HG02571 (cell line): ENCODE measurements around the gene CEP89.
"Not testable (repeated sequence)": the region's sequence is repeated elsewhere in the genome, so short reads cannot be mapped to it uniquely, and the experiment has no call there.

ENCODE experiments used
- ATAC-seq: cut with Tn5 transposase; IDR thresholded peaks from one replicate; pipeline ENCODE4 v1.9.1; 2021; ENCODE audit warnings: mild to moderate bottlenecking, moderate library complexity; ENCODE audit not compliant: unreplicated experiment

CEP89 gene

DNA sequence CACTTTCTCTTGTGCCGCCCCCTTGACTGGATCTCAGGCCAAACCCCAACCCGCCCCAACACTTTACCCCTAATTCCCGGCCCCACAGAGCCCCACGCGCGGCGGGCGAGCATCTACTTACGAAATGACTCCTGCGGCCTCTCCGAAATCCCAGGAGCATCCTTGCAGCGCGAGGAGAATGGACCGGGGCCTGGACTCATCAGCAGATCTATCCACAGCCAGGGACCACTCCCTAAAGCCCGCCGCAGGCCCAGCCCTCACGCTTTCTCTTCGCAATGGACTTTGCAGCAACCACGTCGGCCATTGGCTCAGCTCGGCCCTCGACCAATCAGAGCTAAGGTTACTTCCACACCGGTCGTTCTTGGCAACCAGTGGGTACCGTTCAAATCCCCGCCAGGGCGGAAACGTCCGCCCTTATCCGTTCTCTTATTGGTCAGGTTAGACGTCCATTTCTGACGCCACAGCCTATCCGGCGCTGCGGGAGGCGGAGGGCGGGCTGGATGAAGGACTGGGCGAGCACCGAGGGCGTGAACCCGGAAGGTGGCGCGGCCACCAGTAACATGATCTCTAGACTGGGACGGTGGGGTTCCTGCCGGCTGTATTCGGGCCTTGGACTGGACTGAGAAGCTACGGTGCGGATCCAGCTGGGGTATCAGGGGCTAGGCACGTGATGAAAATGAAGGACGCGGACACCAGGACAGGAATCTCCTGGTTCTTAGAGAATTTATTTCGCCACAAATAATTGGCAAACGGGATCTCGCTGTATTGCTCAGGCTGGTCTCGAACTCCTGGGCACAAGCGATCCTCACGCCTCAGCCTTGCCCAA, at the start of gene CEP89, which contains the start of gene FAAP24:
CEP89 (minus strand) TSS at position 244 of the 826 bp plus-strand sequence; CDS start at position 160, 84 bp downstream.
FAAP24 (plus strand) TSS at position 528 of the 826 bp plus-strand sequence. CDS start 955 bp downstream, outside the sequence.
- ATAC-seq = peak; percentile 98

DNA sequence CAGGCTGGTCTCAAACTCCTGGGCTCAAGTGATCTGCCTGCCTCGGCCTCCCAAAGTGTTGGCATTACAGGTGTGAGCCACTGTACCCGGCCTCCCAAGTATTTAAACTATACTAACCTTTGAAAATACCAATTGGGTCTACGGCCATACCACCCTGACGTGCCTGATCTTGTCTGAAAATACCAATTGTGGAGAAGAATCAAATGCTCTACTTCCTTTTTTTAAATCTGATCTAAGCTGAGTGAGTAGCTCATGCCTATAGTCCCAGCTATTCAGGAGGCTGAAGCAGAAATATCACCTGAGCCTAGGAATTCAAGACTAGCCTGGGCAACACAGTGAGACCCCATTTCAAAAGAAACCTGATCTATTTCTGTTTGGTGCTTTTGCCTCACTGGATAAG, 39.1 kb upstream of the CEP89 start:
- ATAC-seq = not testable (repeated sequence)

DNA sequence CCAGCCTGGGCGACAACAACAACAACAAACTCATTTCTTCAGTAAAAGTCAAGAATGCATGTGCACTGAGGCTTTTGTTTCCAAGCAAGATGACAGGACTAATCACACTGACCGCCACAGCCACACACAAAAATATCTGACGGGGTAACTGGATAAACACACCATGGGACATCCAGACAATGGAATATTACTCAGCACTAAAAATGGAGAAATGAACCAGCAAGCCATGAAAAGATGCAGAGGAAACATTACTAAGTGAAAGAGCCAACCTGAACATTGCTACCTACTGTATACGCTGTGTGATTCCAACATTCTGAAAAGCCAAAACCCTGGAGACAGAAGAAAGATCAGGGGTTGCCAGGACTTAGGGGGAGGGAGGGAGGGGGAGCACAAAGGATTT, 37.0 kb upstream of the CEP89 start:
- no peak for ATAC-seq

DNA sequence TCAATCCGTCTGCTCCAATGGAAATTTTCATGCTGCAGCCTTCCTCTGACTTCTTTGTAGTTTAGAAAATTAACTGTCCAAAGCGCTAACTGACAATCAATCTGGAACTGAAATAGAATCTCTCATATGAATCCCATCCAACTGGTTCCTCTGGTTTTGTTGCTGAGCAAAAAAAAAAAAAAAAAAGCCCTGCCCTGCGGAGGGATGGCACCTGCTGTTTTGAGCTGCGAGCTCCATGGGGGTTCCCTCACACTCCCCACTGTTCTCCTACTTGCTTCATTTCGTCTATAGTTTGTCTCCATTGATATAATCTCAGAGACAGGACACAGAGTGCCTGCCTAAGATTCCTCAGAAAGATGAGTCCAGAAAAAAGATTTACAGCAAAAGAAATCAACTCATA, 33.7 kb upstream of the CEP89 start:
- no peak for ATAC-seq

DNA sequence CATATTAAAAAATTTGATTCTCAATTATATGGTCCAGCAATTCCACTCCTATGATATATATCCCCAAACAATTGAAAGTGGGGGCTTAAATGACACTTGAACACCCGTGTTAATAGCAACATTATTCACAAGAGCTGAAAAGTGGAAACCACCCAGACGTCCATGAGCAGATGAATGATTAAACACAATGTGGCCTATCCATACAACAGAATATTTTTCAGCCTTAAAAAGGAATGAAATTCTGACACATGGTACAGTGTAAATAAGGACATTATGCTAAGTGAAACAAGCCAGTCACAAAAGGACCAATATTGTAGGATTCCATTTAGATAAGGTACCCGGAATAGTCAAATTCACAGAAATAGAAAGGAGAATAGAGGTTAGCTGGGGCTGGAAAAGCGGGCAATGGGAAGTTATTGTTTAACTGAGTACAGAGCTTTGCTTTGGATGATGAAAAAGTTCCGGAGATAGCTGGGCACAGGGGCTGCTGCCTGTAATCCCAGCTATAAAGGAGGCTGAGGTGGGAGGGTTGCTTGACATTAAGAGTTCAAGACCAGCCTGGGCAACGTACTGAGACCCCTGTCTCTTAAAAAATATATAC, 31.8 kb upstream of the CEP89 start:
- ATAC-seq = not testable (repeated sequence)

DNA sequence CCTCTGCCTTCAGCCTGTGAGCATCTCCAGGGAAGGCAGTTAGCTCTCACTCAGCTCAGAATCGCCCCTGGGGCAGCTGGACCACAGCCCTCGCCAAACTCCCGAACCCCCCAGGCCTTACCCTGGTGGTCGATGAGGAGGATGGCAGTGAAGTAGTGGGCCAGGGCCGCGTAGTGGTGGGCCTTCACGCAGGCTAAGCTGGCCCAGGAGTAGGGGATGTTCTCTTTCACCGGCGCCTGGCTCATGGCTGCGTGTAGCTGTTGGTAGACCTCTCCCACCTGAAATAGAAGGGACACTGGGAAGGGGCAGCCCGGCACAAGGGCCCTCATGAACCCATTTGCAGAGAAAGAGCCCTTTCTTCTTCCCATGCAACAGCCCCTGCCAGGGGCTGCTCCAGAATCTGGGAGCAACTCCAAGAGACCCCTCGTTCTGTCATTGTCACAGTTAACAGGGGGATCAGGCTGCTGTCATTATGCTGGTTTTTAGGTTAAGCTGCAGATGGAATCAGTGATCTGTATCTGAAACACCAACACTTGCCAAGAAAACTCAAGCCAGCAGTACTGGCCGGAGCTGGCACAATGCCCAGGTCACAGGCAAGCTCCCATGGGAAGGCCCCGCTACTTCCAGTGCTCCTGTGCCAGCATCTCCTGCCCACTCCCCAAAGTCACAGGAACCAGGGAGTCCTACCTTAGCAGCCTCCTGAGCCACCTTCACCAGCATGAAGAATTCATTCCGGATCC, 30.5 kb upstream of the CEP89 start:
- not testable (repeated sequence) for ATAC-seq

DNA sequence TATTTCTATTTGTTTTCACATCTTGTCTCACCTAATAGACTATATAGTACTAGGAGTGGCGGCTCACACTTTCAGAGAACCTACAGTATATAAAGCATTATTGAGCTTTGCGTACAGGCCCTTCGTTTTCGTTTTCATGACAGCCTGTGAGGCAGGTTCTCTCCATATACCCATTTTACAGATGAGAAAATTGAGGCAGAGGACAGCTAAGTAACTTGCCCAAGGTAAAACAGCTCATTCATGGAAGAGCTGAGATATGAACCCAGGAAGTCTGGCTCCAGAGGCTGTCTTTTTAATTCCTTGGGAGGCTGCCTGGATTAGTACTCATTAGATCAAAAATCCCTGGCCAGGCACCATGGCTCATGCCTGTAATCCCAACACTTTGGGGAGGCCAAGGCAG, 29.2 kb upstream of the CEP89 start:
- ATAC-seq = no peak

DNA sequence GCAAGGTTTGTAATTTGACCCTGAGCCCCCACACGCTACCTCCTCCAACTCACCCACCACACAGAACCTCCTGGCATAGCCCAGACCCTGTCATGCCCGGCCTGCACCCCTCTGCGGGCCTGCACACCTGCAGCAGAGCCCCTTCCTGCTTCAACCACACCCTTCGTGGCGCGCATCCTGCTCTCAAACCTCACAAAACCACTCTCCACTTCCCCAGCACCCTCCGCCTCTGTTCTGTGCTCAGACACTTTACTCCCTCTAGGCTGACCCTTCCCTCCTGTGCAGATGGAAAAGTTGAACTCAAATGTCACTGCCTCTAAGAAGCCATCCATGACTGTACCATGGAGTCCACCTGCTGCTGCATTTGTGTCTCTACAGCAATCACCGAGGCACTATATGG, 28.8 kb upstream of the CEP89 start:
- no peak for ATAC-seq

DNA sequence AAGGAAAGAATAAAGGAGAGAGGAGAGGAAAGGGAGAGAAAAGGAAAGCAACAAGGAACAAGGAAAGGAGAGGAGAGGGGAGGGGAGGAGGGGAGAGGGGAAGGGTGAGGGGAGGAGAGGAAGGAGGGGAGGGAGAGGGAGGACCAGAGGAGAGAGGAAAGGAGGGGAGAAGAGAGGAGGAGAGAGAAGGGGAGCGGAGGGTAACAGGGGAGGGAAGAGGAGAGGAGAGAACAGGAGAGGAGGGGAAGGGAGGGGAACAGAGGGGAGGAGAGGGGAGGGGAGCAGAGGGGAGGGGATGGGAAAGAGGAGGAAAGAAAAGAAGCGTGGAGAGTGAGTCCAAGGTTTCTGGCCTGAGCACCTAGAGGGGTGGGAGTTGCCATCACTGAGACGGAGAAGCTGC, 27.0 kb upstream of the CEP89 start:
- ATAC-seq = no peak

DNA sequence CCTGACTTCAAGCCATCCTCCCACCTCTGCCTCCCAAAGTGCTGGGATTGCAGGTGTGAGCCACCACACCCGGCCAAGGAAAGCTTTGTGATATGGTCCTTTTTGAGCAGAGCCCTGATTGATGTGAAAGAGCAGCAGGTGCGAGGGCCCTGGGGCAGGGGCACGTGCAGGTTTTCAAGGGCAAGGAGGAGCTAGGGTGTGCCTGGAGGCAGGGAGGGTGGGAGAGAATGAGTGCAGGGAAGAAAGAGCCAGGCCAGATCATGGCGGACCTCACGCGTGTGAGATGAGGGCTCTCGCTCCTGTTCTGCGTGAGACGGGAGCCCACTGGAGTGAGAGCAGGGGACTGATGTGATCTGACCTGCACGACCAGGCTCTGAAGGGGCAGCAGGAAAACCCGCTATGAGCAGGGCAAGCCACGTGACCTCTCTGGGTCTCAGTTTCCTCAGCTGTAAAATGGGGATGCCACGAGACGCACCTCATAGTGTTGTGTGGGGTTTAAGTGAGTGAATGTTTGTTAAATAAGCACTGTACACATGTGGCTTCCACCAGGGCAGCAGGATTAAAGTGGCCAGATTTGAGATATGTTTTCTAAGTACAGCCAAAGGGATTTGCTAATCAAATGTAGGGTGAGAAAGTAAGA, 26.1 kb upstream of the CEP89 start:
- ATAC-seq = no peak

DNA sequence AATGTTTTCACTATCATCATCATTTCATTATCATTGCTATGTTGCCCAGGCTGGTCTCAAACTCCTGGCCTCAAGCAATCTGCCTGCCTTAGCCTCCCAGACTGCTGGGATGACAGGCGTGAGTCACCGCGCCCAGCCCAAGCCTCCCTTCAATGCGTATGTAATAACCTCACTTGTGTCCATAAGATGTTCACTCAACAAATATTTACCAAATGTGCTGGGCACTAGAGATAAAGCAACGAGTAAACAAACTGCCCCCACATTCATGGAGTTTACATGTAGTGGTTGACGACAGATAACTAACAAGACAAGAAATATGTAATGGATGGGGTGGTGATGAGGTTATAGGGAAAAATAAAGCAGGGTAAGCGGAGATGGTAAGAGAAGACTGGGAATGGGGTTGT, 25.3 kb upstream of the CEP89 start:
- not testable (repeated sequence) for ATAC-seq

DNA sequence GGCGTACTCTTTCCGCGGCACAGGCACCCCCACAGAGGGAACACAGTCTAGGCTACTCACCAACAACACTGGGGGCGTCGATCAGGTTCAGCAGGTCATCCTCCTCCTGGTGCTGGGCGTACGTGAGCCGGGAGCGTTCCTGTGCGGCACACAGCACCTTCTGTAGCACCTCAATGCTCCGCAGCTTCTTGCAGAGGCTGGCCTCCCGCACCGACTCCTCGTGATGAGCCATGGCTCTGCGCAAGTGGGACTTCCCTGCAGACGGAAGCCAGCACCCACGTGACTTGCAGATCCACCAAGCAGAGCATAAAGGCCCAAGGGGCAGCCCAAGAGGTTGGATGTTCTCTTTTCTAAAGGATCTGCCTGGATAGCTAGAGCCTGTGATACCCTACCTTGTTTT, 24.2 kb upstream of the CEP89 start:
- ATAC-seq = not testable (repeated sequence)

DNA sequence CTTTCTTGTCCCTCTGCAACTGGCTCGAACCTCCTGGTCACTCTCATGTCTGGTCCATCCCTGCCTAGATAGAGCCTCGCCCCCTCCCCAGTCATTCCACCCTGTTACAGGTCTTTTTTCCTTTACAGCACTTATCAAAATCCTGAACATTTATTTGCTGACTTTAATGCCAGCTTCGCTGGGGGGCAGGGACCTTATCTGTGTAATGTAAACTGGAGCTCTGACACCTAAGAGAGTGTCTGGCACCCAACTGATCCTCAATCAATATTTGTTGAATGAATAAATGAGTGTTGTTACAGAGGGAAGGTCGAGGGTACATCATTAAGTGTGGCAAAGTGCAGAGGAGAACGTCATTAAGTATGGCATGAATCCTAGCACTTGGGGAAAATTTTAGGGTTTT, 17.0 kb upstream of the CEP89 start:
- ATAC-seq = no peak

DNA sequence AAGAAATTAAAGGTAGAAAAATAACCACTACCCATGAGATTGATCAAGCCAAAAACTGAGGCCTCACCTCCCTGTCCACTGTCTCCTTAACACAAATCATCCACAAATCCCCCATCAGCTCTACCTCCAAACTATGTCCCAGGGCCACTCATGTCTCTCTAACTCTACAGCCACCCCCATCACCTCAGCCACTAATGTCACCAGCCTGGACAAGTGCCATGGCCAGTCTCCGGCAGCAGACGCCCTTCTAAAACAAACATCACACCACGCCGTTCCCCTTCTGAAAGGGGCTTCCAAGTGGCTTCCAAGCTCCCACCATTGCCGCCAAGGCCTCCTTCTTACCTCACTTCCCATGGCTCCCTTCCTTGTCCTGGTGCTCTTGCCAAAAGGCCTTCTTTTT, 16.5 kb upstream of the CEP89 start:
- ATAC-seq = not testable (repeated sequence)

DNA sequence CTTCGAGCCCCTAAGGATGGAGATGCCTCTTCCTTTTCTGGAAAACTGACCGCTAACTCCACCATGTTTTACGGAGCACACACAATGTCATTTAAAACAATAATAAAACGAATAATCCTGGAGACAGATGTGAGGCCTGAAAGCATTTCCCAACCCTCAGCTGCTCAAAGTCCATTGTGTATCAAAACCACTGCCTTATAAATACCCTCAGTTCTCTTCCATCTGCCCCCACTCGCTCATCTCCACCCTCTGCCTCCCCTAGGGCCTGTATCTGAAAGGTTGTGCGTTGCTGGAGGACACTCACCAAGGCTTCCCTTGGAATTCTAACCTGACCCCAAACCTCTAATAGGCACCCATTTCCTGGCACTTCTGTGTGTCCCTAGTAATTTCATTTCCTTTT, 10.7 kb upstream of the CEP89 start:
- not testable (repeated sequence) for ATAC-seq

DNA sequence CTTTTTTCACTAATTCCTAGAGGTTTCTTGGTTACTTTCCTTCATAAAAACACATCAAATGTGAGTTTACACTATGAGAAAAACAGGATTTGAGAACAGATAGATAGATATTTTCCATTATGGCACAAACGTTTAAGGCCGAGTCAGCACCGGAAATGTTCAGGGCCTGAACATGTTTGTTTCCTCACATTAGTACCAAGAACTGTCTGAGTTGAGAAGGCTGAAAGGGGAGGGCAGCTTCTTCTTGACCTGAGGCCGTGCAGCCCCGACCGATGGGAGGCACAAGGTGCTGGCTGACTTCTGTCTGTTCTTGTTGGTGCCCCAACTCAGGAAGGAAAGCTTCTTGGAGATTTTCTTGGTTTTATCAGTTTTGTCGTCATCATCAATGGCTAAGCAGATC, 8.0 kb upstream of the CEP89 start:
- ATAC-seq = not testable (repeated sequence)

DNA sequence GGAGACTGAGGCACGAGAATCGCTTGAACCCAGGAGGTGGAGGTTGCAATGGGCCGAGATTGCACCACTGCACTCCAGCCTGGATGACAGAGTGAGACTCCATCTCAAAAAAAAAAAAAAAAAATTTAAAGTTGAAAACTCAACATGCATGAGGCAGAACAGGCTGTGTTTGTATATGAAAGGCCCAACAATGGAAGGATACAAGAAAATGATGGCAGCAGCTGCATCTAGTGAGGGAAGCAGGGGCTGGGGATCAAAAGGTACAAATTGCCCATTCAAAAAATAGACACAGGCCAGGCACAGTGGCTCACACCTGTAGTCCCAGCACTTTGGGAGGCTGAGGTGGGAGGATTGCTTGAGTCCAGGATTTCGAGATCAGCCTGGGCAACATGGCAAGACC, 6.1 kb upstream of the CEP89 start:
- not testable (repeated sequence) for ATAC-seq

DNA sequence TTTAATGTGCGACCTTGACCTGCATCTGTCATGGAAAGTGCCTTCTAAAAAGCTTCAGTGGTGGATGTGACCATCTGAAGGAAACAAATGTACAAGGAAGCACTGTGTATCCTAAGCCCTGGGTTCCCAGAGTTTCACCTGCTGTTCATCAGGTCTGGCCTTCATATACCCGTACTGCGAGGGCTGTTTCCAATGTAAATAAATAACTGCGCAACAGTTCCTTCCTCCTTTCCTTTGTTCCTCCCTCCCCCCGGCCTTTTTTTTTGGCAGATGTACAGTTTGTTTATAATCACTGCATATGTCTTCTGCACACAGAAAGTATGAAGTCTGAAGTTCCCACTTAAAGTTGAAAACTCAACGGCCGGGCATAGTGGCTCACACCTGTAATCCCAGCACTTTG, 5.5 kb upstream of the CEP89 start:
- no peak for ATAC-seq

DNA sequence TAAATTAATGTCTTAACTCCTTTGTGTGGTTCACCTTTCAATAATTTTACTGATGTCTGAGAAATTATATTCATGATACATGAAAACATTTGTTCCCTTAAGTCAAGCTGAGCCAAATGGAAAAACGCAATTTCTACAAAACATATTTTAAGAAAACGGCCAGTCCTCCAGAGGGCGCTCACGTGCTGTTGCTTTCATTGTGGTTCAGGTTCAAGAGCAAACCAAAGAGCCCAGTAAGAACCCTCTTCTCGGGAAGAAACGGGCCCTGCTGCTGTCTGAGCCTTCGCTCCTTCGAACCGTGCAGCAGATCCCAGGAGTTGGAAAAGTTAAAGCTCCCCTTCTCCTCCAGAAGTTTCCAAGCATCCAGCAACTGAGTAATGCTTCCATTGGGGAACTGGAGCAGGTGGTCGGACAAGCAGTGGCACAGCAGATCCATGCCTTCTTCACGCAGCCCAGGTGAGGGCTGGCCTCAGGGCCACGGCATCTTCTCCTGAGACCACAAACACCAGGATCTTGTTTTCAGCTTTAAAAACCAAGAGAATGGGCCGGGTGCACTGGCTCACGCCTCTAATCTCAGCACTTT, 4.6 kb upstream of the CEP89 start:
- ATAC-seq = no peak

DNA sequence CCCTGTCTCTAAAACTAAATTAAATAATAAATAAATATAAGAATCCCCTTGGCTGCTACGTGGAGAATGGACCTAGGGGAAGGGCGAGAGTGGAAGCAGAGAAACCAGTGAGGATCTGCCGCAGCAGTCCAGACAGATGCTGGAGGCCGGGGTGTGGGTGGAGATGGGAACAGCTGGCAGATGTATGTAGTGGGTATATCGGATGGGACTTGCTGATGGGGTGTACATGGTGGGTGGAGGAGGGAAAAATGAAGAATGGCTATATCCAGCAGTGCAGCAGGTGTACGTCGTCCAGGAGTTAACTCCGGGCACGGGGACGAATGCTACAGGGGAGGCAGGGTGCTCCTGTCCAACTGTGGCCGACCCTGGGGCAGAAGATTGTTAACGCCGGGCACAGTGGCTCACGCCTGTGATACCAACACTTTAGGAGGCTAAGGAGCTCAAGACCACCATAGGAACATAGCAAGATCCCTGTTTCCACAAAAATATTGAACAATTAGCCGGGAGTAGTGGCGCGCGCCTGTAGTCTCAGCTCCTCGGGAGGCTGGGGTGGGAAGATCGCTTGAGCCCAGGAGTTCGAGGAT, 654 bp downstream of the CEP89 start:
- no peak for ATAC-seq
